HFF-Myc (cell line): Measurements from ENCODE around the gene HNF4A.
A peak's percentile ranks its signal among the peaks of the same experiment; 100 is the strongest.

Experiments
- DNase-seq: peaks from one replicate; pipeline ENCODE4 v3.0.0-alpha.2; 2011; ENCODE audit warnings: low read depth; ENCODE audit errors: extremely low read depth
- H3K4me3 ChIP-seq: replicated peaks from 2 replicates; pipeline ENCODE4 v1.5.1; 2011; ENCODE audit warnings: low read depth, mild to moderate bottlenecking, control low read depth, low read length
- CTCF ChIP-seq: IDR thresholded peaks from 2 replicates; pipeline ENCODE4 v1.5.1; 2012; ENCODE audit warnings: mild to moderate bottlenecking, low read depth, low read length, control low read depth; ENCODE audit errors: missing control alignments

Gene HNF4A

GRCh38 chr20:44442298-44443070 lies 87.0 kb downstream of the HNF4A start:
- H3K4me3 ChIP-seq: no peak overlapping the region
- no peak for TF ChIP-seq CTCF
- no peak for DNase-seq

- no peak for TF ChIP-seq CTCF
- H3K4me3 ChIP-seq: no peak overlapping the region
- no peak for DNase-seq
Observed at GRCh38 chr20:44445742-44446710, 90.5 kb downstream of the HNF4A start.

- no peak for DNase-seq
- H3K4me3 ChIP-seq: no peak overlapping the region
- TF ChIP-seq CTCF: no peak
Observed at GRCh38 chr20:44447827-44448419, 92.4 kb downstream of the HNF4A start.

GRCh38 chr20:44448753-44449546 lies 93.5 kb downstream of the HNF4A start:
- DNase-seq: no peak
- TF ChIP-seq CTCF: peak; percentile 55
- no peak overlapping the region for H3K4me3 ChIP-seq

- no peak for TF ChIP-seq CTCF
- no peak overlapping the region for H3K4me3 ChIP-seq
- DNase-seq: no peak
Observed at GRCh38 chr20:44449864-44450263, 94.4 kb downstream of the HNF4A start.

GRCh38 chr20:44450281-44450889 lies 94.9 kb downstream of the HNF4A start:
- H3K4me3 ChIP-seq: no peak overlapping the region
- no peak for DNase-seq
- no peak for TF ChIP-seq CTCF
